ENCODE results near the gene DCLK3.

The DCLK3 gene

DNA sequence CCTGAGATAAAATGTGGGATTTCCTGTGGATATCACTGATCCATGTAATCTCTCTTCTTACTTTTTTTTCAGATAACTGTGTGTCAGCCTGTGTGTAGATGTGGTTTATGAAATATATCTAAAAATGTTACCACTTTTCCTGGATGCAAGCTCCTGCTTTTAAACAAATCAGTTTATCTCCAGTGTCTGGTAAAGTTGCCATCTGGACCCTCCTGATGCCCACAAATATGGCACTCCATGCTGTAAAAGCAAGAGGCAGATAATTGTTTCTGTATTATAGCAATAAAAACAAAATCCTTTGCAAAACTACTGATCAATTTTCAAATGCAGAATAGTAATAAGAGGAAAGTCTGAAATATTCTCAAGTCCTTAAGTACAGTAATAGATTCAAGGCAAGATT lies 7.6 kb upstream of the DCLK3 start:
- in situ Hi-C loops (cut with MboI; ENCODE audit: low sequenced_read_pairs): no loop called here

DNA sequence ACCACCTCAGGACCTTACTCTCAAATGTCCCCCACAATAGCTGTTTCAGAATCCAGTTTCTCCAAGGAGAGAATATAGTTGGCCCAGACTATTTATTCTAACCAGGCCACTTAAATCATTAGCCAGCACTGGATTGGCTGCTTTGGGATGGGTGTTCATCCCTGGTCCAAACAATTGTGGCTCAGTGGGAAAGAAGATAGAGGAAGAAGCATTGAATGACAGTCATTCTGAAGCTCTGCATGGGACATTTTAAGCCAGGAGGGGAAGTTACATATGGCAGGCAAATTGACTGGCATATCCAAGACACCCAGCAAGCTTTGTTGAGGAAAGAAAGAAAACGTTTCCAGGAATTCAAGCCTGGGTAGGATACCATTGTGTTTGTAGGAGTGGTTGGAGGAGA lies 5.6 kb upstream of the DCLK3 start:
- in situ Hi-C loops (cut with MboI; ENCODE audit: low sequenced_read_pairs): no loop called here

DNA sequence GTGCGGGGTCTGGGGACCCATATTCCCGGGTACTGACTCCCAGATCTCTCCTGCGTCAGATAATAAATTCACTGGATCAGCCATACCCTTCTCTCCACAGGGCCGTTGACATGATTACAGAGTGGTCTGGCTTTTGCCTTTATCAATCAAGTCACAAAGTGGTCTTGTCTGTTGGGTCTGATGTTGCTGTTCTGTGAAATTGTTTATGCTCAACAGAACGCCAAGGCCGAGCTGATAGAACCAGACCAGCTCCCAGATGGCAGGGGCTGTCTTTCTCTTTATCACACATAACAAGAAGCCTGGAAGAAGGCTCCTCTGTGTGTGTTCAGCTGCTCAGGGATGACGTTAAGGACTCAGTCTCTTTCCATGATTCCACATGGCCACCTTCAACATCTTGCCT lies 751 bp upstream of the DCLK3 start:
- in situ Hi-C loops (cut with MboI; ENCODE audit: low sequenced_read_pairs): no loop called here

DNA sequence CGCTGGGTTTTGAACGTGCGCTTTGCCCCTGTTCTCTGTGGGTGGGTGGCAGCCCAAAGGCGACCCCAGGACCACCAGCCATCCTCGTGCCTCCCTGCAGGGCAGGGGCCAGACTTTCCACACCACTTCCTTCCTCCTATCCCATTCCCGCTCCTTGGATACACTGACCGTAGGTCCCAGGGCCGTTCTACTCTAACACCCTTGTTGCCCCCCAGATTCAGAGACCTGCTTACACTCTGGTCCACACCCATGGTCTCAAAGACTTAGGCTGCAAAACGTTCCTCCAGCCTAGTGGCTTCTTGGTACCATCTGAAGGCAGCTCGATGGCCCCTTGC lies 318 bp upstream of the DCLK3 start:
- in situ Hi-C loops (cut with MboI; ENCODE audit: low sequenced_read_pairs): no loop called here

DNA sequence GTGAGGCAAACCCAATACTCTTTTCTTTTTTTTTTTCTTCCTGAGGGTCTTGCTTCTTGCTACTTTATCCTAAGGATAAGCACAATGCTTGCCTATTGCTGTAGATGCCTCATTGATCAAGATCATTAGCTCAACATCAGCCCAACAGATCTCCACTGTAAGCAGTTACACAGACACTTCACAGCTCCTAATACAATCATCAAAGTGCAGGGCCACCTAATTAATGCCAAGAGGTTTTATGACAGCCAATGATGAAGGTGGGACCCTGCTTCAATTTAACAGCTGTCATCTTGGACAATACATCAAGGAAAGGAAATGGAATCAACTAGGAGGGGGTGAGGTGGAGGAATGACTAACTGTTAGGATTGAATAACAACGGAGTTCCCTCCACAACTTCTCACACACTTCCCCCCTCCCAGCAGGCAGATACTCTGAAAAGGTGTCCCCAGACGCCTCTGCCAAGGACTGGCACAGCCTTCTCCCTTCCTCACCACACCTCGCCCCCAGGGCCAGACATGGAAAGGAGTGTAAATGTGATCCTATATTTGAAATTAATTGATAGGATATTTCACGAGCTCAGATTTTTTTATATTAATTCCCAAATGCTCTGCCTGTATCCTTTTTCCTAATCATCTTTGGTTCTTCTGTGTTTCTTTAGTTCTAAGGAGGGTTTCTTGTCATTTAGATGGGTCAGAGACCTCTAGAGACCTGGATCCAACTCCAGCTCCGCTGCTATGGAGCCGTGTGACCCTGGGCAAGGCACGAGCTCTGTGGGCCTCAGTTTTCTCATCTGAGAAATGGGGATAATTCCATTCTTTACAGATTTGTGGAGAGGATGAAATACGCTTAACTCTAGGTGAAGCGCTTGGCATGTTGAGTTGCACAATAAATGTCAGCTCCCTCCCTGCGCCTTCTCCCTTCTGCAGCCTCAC lies 1.2 kb downstream of the DCLK3 start:
- in situ Hi-C loops (cut with MboI; ENCODE audit: low sequenced_read_pairs): no loop called here

DNA sequence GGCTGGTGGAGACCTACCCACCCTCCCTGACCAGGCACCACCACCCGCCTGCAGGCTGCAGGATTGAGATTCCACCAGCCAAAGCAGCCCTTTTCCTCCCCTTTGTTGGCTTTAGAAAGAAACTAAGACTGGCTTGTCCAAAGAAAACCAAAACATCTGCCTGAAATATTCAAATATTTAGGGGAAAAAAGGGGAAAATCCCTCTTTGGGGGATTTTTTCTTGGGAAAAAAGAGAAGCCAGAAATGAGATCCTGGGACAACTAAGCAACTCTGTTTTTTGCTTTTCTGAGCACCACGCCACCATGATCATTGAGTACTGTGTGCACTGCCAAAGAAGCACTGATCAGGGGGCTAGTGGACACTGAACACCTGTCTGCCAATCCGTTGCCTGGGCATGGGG lies 2.6 kb downstream of the DCLK3 start:
- in situ Hi-C loops (cut with MboI; ENCODE audit: low sequenced_read_pairs): no loop called here

DNA sequence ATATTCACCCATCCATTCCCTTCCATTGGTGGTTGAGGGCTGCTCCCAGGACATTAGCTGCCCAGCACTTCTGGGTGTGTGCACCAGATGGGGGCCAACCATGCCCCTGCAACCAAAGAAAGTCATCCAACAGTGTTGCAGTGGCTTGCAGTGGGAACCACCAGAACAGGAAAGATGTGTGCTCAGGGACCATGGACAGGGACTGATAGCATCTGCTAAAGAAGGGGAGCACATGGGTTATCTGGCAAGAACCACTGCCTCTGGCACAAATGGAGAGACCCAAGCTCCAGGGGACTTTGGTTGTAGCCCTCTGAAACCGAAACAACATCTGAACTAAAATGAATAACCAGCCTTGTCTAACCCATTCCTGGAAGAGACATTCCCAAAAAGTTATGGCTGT lies 8.1 kb downstream of the DCLK3 start:
- in situ Hi-C loops (cut with MboI; ENCODE audit: low sequenced_read_pairs): no loop called here

DNA sequence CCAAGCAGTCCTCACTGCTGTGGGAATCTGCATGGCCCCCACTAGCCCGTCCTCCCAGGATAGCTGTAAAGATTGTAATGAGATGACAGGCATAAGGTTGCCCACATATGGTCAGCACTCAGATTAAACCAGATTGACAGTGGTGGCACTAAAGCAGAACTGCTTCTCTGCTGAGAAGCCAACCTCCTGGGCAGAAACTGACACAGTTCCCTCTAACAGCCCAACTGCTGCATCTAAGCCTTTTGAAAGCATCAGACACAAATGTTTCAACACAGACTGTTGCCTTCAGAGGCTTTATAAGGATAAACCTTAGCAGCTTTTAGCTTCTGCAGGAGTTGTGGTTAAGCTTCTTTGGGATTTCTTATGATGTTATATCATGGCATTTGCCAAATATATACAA lies 13.0 kb downstream of the DCLK3 start:
- in situ Hi-C loops (cut with MboI; ENCODE audit: low sequenced_read_pairs): no loop called here

DNA sequence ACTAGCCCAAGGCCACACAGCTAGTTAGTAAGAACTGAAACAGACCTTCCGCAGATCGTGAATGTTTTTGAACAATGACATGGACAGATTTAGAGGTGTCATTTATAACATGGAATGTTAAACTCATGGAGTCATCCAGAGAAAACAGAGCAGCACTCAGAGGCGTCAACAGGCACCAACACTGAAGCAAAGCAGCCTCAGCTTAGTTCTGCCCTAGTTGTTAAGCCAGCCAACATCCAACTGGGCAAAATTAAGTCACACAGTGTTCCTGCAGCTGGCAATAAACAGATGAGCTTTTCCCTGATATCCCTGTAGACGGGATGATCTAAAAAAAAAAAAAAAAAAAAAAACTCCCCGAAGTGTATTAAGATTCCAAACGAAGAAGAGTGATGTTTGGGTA lies 13.6 kb downstream of the DCLK3 start:
- in situ Hi-C loops (cut with MboI; ENCODE audit: low sequenced_read_pairs): no loop called here

DNA sequence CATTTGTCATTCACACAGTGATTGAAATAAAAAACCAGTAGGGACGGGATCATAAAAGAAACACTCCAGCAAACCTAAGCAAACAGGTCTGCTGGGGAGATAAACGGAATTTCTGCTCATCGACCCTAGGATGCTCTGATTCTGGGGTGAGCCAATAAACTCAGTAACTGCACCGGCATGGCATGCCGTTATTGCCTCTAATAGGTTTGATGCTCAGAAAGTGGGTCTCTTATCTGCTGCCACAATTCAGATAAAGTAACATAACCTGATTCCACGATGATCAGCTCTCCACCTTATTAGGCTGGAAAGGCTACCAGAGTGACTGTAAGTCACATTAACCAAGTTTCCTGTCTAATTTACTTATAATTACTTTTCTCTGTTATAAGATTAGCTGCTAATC lies 19.6 kb downstream of the DCLK3 start:
- in situ Hi-C loops (cut with MboI; ENCODE audit: low sequenced_read_pairs): no loop called here

DNA sequence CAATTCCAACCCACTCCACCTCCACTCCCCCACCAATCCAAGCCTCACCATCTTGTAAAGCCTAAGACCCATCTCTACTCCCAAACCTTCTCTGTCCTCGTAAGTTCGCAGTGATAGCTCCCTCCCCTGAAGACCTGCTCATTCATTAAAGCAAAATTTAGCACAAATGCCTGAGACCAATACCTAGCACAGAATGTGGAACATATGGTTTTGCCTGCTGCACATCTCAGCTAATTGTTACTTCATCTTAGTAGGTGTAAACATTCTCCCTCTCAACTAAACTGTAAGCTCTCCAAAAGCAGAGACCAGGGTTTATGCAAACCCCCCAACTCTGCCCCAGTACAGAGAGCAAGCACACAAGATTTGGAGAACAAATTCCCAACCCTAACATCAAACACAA lies 20.5 kb downstream of the DCLK3 start:
- in situ Hi-C loops (cut with MboI; ENCODE audit: low sequenced_read_pairs): no loop called here

DNA sequence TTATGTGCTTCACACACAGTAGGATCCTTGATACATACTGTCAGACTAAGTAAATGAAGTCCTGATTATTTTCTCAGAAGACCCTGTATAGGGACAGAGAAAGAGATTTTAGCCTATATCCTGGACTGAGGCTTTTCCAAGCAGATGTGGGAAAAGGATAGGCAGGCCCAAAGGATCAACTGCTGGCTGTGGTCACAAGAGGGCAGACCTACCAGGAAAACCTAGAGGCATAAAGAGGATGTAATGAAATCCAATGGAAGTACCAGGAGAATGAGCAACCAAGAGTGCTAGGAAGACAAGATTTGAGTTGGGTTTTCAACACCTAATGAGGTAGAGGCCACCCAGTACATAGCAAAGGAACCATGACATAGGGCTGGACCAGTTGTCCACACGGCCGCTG lies 23.1 kb downstream of the DCLK3 start:
- in situ Hi-C loops (cut with MboI; ENCODE audit: low sequenced_read_pairs): no loop called here

DNA sequence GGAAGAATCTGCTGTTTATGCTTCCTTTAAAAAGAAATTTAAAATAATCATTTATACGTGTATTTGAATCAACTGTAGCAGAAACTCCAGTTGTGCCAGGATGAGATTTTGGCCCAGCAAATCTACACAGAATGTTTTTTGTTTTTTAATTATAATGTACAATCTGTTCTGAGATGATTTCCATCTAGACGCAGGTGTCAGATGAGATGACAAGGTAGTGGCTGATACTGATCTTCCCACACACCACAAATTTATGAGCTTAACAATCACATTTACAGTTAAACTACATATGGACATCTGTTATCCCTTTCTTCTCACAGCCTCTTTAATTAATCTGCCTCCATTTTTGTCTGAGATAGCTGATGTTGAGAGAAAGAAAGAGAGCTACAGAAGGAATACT lies 23.6 kb downstream of the DCLK3 start:
- in situ Hi-C loops (cut with MboI; ENCODE audit: low sequenced_read_pairs): no loop called here

DNA sequence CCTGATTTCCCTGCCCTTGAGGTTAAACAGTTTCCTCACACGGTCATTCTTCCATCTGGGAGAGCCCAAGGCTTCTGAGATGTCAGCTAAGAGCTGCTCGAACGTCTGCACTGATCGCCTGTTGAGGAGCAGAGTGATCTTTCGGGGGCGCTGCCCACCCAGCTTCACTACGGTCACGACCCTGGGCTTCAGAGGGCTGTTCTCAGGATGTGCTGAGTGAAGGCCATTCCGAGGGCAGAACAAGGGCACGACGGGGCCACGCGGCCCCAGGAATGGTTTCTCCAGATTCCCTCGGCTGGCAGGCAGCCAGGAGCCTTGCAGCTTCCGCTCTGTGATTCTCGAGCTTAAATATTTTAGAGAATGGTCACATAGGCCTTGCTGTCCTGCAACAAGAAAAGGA lies 25.7 kb downstream of the DCLK3 start:
- in situ Hi-C loops (cut with MboI; ENCODE audit: low sequenced_read_pairs): no loop called here

DNA sequence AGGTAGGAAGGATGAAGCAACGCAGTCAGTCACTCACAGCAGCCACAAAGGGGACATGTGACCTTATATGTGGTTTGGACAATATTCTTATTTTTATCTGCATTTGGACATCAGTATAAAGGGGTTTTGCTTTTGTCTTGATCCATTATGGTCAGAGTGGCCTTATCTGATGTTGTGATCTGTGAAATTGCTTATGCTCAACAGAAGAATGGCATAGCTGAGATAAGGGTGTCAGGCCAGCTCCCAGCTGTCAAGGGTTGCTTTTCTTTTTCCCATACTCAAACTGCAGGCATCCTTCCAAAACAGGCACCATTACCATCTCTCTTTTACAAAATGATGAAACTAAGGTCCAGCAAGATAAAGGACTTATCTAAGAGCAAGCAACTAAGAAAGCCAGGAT lies 28.1 kb downstream of the DCLK3 start:
- in situ Hi-C loops (cut with MboI; ENCODE audit: low sequenced_read_pairs): no loop called here

DNA sequence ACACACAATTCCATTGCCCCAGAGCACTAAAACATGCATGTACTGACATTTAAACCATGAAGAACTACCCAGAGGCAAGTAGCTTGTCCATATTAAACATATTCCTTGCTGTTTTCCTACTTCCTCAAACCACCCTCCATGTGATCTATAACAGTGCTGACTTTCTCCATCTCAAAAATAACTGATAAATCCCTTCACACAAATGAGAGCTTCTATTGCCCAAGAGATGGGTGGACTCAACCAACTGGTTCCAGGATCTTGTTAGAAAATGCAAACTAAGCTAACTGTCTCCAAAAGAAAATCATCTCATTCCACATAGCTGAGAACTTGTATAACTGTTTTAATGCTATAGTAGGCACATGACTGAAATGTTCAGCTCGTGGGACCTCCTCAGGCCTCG lies 29.6 kb downstream of the DCLK3 start:
- in situ Hi-C loops (cut with MboI; ENCODE audit: low sequenced_read_pairs): no loop called here

DNA sequence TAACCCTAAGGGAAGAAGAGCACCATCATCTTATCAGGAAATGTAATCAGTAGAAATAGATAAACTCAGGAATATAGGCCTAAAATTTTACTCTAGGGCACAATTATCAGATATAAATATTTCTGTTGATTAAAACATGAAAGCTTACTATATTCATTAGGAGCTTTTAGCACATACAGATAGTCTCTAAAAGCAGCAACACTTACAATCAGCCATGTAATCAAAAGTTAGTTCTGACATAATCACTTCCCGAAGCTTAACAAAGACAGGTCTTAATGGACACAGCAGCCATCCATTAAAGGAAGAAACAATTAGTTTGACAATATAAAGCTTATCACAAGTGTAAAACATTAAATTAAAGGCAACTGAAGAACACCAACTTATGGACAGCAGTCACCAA lies 30.6 kb downstream of the DCLK3 start:
- in situ Hi-C loops (cut with MboI; ENCODE audit: low sequenced_read_pairs): no loop called here

DNA sequence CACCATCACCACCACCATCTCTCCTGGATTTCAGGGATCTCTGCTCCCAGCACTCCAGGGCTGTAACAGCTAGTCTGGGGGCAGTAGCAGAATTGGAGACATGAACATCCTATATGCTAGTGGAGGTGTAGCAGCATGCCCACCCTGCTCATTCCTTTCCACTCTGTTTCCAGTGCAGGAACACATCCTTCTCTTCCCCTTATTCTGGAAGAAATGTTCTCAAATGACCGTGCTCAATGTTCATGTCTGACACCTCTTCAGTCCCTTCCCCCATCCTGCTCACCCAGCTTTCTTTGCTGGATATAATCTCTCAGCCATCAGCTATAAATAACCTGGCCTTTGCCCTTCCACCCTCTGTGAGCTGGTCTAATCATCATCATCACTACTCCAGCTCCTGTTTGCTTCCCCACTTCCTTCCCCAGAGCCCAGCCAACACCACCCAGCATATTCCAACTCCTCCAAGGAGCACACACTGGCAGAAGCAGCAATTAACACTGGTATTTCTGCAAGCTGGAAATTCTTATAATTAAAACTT lies 31.1 kb downstream of the DCLK3 start:
- in situ Hi-C loops (cut with MboI; ENCODE audit: low sequenced_read_pairs): no loop called here

DNA sequence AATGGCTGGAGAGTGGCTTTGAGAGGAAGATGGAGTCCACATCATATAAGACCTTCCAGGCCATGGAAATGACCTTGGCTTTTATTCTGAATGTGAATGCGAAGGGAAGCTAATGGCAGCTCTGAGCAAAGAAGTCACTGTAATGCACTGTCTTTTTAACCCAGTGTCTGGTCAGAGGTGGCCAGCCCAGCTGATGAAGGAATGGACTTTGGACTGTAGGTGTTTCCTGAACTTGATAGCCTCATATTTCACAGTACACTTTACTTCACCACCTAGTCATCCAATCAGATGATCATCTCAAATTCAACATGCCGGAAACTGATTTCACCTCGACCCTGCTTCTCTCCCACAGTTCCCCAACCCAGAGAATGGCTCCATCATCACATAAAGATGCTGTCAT lies 33.4 kb downstream of the DCLK3 start:
- in situ Hi-C loops (cut with MboI; ENCODE audit: low sequenced_read_pairs): no loop called here

DNA sequence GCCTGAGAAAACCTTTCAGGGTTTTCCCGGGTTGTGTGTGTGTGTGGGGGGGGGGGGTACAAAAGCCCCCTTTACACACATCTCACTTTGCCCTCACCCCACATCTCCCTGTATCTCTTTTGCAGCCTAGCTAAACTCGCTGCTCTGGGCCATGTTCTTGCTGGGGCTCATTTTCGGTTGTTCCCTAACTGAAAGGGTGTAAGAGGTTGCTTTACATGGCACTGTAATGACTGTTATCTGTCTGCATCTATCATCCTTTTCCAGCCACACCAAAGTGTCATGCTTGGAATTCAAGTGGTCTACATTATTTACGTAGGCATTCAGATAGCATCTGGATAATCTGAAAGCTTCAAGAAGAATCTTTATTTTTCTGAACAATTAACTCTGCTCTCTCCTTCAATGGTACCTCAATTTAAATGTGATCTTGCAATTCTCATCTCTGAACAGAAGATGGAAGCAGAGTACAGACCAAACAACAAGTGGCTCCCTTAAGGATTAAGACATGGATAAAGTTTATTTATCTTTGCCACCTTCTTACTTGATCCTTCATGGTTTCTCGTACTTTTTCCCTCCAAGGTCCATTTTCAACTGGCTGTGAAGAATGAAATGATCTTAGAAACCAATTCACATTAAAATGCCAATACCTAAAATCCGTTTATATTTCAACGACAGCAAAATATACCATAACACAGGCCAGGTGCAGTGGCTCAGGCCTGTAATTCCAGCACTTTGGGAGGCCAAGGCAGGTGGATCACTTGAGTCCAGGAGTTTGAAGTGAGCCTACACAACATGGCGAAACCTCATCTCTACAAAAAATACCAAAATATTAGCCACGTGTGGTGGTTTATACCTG lies 34.9 kb downstream of the DCLK3 start:
- in situ Hi-C loops (cut with MboI; ENCODE audit: low sequenced_read_pairs): no loop called here

DNA sequence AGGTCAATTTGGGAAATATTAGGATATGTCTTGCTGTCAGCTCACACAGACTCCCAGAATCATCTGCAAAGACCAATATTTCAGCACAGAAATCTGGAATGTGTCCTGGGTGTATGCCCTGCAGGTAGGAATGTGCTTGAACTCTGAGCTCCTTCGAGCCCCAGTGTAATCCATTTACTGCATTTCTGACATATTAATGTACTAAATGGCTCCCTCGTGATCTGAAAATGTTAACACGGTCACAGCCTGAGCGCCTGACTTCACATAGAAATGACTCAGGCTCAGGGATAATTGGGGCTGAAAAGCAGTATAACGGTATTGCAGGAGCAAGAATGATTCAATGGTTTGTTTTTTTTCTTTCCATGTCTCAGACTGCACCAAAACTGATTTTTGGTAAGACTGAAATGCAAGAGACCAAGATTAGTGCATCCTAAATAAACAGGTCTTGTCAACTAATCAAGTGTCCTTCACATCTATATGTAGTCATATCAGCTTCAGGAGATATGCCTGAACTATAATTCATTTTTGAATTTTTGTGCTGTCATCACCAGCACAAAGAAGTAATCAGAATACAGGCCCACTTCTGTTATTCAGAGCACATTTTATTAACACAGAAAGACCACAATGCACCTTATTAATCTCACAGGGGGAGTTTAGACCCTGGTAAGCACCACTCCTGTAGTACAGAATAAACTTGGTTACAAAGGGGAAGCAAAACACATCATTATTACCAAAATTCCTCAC lies 49.8 kb downstream of the DCLK3 start:
- in situ Hi-C loops (cut with MboI; ENCODE audit: low sequenced_read_pairs): no loop called here

Measured in HL-60/S4 treated with phorbol 12-myristate 13-acetate at 8.2 ng/mL for 4 days and 3 days (cell line).